ENCODE data around the gene TNS1.

TNS1 gene

DNA sequence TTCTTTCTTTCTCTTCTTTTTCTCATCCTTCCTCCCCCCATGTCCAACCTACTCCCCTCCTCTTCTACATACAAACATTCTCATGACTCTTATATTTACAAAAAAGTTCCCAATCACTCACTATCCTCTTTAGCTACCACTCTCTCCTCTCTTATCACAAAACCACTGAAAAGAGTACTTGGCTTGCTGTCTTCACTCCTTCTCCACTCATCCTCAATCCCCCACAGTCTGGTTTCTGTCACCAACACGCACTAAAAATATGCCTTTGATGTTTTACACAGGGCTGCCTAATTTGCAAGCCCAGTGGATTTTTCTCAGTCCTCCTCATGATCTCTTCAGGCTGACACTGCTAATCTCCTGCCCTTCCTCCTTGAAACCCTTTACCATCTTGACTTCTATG is 159.5 kb downstream of the TNS1 start:
- no peak for DNase-seq

DNA sequence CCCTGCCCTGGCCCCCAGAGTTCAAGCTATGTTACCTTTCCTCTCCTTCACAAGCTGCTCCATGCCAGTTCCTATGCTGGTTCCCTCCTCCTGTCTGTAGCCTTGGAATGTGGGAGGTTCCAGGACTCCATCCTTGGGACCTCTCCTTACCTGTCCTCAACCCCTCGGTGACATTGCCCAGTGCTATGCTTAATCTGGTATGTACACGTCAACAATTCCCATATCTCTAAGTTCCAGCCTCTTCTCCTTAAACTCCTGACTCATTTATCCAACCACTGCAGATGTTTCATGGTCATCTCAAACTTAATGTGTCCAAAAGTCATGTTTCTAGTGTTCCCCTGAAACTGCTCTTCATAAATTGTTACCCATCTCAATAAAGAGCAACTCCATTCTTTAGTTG is 160.8 kb downstream of the TNS1 start:
- DNase-seq, result no peak

DNA sequence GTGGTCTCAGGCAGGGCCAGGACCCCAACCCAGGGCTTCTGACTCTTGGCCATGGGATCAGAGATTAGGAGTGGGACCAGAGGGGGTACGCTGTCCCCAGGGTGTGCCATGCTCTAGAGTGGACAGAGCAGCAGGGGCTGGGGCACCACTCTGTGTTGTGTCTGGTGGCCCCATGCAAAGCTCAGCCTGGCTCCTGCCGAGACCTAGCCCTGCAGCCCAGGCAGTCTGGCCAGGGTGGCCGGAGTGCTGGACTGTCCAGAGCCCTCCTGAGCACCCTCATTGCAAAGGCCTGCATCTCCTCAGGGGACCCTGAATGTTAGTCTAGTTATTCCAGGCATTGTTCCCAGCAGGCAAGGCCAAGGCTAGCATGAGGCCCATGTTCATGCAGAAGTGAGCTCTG is 162.3 kb downstream of the TNS1 start:
- DNase-seq, result no peak

DNA sequence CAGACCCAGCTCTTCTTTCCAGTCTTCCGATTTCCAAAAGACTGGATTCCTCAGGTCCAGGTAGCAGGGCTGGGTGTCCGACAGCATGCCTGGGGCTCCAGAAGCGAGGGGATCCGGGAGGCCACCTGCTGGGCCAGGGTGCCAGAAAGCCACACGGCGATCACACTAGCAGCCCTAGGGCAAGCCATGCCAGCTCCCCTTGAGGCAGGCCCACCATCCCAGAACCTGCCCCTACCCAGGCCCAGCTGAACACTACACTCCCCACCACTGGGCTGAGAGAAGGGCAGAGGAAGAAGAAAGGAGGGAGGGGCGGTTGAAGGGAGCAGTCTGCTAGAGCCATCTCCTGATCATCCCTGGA is 163.1 kb downstream of the TNS1 start:
- no peak for DNase-seq

DNA sequence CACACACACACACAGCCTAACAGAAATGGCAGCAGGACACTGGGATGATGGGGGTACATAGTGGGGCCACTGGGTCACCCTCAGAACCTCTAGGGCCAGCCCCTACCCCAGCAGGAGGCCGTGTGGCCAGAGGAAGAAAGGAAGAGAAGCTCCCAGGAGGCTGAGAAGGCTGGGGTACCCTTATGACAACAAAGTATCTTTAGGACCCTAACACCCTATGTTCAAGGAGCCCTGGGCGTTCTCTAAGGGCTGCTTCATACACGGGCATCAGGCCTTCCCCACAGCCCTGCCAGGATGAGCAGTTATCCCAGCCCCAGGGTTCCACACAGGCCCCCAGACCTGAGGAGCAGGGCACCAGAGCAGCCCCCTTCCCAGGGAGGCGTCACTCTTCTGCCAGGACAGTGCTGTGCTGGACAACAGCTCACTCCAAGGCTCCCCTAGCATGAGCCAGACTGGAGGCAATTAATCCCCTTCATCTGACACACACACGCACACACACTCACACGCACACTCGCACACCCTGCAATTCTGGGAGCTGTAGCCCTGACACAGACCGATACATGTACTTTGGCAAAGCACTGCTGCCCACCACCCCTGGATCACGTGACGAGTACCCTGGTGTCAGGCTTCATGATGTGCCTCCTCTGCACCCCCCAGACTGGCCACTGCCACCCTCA is 163.6 kb downstream of the TNS1 start:
- no peak for DNase-seq

DNA sequence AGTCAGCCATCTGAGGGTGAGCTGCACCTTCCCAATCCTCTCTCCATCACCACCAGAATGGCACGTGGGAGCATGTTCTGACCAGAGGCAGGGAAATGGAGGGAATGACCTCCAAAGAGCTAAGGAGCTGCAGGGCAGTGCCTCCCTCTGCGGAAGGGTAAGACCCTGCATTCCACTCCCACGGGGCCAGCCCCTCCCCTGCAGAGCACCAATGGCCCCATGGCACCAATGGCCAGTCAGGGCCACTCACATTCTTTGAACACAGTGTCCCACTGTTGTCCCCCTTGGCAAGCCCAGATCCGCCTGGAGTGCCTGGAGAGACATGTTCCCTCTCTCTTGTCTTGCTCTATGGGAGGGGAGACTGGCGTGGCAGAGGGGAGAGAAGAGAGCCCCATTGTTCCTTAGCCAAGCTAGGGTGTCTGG is 164.4 kb downstream of the TNS1 start:
- DNase-seq, result no peak

DNA sequence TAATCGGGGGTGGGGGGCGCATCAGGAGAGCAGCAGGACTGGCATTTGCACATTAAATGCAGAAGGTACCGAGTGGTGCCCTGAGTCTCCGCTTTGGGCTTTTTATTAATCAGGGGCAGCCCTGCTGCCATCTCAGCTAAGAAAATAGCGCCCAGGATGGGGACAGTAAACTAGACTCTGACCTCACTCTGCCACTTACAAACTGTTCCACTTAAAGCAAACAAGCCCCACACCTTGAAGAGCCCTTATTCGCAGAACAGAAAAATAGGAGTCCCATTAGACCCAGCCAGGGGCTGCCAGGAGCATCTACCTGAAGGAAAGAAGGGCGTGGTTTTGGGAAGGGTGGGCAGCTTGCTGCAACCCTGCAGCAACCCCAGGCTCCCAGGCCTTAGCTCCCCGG is 165.3 kb downstream of the TNS1 start:
- DNase-seq, result no peak

DNA sequence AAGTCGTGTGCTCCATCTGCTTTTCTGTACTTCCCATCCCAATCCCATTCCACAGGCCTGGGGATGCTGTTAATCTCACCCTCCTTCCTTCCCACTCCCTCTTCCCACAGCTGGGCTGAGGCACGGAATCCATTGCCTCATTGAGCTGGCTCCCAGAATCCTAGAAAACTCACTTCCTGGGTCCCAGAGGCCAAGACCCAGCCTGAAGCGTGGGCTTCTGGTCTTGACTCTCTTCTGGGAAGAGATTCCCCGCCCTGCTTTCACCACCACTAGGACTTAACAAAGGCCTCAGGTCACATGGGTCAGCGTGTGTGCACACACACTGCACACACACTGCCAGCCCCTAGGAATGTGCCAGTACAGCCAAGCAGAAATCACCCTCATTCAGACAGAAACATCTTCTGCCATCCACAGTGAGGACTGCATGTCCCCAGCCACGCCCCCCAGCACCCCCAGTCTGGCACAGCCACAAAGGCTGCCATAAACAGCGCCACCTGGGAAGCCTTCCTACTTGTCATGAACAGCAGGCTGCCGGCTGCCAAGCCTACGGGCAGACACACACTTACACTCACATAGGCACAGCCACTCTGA is 165.8 kb downstream of the TNS1 start:
- no peak for DNase-seq

DNA sequence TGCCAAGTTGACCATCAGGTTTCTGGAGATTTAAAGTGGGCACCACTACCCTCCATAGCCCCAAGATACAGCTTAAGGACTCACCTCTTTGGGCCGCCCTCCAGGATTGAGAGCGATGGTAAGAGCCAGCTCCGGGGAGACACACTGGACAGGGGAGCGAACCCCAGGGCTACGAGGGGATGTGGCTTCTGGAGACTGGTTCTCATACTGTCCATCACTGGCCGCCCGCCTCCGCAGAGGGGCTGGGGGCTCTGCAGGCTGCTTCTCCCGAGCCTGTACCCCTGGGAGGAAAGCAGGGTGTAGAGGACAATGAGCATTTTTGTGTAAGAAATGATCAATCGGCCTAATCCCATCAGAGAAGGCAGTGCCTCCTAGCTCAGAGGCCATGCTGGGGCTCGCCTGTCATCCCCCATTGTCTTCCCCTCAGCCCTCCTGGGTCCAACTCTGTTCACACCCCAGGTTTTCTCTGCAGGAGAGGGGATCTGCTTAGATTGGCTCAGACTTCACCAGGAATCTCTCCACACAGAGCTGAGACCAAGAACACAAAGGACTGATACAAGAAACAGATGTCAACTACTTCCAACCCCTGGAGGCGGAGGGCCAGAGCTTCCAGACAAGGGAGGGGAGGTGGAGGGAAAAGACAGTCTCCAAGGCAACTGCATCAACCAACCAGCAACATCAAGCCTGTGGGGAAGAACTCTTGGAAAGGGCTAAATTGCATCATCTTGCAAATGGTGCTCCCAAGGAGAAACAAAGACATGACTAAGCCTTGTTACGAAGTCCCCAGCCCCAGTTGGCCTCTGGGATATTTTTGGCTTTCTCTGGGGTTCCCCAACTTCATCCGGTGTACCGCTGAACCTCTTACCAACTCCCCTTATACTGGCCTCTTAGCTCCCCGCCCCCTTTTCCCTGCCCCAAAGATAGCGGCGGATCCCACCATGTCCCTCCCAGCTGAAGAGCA is 166.6 kb downstream of the TNS1 start:
- DNase-seq, result no peak

DNA sequence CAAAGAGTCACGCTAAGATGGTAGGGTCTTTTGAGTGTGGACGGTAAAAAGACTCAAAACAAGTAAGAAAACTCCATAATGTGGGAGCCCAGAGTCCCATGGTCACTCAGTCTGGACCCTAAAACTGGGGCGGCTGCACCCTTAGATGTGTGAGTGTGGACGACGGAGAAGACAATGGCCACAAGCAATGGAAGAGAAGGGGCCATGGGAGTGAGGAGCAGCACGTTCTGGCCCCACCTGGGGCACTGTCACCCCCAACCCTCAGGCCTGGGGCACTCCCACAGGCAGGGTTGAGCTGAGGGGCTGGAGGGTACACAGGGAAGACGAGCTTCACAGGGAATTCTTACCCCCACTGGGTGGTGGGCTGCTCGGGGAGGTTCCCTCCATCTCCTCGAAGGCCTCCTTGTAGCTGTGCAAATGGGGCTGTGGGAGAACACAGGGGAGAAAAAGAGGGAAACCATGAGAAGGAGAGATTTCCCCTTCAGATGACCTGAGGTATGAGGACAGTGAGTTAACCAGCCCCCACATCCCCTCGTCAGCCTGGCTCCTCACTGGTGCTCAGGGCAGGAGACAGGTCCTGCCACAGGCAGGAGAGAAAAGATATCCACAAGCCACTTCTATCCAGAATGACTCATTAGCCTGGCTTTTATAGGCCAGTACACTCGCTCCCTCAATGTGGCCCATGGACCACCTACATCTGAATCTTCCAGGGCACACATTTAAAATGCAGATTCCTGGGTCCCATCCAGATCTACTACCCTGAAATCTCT is 167.9 kb downstream of the TNS1 start:
- DNase-seq, result no peak

DNA sequence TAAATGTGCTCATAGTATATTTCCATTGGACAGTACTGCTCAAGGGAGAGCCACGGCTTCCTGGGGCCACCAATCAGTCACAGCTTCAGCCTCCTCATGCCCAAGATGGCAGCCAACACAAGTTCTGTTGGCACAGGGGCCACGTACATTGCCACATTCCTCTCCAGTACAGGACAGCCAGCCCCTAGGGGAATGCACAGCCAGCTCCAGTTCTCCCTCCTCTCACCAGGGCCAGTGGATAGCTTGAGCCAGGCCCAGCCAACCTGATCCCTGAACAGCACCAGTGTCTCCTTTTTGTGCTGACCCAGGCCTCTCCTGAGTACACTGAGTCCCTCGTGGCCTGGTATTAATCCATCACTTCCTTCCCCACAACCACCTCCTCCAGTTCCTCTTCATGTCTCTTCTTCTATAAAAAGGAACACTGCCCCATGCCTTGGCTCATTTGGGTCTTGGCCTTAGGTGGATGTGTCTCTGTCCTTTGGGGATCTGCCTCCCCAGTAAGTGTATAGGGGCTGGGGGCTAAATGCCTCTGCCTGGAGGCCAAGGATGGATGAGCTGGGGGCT is 168.7 kb downstream of the TNS1 start:
- no peak for DNase-seq

DNA sequence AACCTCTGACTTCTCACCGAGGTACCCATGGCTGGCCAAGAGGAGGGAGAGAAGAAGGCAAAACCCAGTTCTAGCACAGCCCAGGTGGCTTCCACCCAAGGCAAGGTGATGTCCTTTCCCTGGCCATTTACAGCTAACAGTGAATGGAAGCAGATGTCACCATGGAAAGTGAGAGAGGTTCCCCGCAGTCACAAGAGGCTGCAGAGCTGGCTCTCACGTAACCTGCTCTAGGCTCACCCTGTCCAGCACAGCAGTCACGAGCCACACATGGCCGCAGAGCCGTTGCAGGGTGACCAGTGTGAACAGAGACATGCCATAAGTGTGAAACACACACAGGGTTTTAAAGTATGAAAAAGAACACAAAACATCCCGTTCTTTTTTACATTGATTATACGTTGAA is 169.4 kb downstream of the TNS1 start:
- DNase-seq, result no peak

DNA sequence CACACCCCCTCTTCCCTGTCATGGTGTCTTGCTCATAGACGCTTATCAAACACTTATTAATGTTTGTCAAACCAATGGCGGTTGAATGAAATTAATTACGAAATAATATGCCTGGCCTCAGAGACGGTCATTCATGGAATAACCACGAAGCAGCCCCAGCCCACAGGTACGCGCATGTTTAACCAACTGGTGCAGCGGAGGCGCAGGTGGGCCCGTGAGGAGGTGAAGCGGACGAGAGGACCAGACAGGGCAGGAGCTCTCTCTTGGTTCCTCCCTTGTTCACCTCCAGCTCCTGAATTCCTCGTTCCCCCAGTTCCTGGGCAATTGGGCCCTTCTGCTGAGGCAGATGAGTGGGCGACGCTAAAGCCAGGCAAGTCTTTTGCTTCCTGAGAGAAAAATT is 169.8 kb downstream of the TNS1 start:
- no peak for DNase-seq

DNA sequence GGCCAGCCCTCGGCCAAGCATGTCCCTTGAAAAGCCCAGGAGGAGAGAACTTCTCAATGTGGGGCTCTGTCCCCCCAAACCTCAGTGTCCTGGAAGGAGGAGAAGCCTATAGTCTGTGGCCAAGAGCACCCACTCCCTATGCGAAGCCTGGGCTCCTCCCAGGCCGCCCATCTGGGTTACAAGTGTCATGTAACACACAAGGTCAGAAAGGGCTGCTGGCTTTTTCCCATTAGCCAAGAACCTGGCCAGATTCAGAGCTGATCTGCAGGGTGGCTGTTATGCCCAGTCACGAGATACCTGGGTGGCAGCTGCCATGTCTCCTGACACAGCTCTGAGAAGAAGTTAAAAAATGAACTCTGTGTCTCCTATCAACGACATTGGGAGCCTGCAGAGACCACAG is 170.7 kb downstream of the TNS1 start:
- no peak for DNase-seq

DNA sequence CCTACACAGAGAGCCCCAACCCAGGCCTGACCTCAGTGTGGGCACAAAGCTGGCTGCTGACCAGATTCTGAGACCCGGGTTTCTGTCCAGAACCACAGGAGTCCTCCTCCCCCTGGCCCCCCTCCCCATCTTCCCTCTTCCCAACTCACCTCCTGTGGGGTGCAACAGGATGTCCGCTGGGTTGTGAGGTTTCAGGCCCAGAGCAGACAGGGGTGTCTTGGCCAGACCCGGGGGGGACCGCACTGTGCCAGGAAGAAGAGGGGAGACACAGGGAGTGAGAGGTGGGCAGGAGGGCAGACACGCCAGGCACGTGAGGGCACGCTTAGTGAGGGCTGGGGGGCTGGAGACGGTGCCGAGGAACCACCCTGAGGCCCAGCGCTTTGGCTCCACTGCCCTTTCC is 171.5 kb downstream of the TNS1 start:
- DNase-seq, result no peak

DNA sequence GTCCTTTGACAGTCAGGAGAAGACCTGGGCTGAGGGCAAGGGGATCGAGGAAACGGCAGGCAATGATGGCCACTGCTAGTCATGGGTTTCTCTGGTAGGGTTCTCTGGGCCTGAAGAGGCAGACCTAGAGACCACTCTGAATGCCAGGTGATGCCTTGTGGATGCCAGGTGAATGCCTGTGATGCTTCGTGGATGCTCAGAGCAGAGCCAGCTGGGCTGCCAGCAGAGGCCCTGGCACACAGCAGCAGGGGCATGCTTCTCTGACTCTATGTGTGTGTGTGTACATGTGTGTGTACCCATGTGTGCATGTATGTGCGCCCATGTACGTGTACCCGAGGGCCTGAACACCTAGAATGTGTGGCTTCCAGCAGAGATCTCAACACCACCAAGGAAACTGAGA is 172.0 kb downstream of the TNS1 start:
- DNase-seq, result no peak

DNA sequence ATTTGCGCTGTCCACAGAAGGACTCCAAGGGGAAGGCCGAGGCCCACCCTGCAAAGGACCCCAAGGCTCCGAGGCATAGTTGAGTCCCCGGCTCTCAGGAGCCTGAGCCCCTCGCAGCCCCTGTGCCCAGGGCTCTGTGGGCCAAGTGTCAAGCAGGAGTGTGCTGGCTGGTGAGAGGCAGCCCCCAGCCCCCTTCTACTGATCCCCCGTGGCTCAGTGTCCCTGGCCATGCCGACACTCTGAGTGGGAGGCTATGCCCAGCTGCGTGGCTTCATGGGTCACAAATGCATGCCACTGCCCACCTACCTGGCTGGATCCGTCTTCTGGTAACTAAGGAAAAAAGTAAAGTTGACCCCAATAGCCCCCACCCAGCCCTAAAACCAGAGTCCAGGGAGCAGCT is 172.7 kb downstream of the TNS1 start:
- DNase-seq, result no peak

DNA sequence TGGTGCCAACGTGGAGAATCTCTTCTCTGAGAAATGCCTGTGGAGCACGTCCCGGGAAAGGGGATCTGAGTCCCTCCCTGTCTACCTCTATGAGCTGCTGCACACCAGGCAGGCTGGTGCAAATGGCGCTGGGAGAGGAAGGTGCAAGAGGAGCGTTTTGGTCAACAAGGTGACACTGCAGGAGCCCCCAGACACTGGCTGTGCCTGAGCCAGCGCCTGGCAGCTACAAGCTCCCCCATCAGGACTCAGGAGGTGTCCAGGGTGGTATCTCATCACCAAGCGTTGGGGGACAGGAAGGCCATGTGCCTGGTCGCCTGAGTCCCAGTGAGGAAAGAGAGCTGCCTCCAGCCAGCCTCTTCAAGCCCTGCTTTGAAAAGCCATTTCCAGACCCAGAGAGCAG is 173.4 kb downstream of the TNS1 start:
- no peak for DNase-seq

DNA sequence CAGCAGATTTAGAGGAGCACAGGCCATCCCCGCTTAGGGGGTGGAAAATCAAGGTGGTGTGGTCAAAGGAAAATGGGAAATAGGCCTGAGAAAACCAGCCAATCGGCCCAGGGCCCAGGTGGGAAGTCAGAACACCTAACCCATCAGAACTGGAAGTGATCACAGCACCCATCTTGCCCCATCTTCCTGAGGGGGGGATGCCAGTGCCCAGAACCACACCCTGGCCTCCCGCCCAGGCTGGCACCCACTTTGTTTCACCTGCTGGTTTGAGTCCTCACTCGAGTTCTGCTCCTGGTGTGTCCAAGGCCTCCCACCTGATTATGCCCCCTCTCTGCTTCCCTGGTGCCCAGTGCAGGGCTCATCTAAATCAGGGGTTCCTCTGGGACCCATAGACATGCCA is 174.5 kb downstream of the TNS1 start:
- no peak for DNase-seq

DNA sequence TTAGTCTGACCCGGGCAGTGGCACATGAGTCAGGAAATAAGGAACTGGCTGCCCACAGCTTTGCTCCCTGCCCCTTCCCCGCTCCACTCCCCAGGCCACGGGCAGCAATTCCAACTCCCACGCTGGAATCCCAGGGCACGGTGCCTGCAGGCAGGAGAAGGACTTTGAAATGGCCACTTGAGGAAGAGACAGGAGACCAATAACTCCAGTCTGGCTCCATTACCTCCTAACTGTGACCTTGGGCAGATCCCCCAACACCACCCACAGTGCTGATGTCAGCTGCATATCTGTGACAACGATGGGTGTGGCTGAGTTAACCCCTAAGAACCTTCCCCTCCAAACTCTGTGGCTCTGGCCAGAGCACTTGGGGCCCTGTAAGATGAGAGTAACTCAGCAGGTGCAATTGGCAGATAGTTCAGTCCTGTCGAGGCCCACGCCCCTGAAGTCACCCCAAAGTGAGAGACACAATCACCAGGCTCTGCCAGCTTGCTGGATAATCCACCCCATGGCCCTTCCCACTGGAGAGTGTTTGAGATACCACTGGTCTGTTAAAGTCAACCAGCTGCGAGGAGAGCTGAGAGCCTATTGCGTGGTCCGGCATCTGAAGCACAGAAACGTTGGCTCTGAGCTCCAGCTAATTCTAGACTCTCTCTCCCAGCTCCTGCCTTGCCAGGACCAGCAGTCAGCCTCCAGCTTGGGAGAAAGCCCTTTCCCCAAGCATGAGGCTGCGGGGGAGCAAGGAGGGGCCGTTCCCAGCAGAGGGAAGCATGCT is 175.2 kb downstream of the TNS1 start:
- no peak for DNase-seq

DNA sequence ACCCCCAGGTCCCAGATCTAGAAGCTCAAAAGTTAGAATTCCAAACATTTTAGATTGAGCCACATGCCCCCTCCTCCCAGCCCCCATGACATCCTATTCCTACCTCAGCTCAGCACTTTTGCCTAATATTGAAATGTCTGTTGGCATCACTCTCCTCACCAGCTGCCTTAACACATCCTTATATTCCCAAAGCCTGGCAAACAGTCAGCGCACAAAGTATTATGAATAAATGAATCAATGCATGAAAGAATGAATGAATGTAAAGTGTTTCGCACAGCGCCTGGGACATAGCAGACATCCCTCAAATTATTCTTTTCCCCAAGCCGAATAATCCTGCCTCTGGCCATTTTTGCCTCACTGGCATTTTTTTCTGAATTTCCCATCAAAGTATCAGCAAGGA is 175.8 kb downstream of the TNS1 start:
- DNase-seq, result no peak

DNA sequence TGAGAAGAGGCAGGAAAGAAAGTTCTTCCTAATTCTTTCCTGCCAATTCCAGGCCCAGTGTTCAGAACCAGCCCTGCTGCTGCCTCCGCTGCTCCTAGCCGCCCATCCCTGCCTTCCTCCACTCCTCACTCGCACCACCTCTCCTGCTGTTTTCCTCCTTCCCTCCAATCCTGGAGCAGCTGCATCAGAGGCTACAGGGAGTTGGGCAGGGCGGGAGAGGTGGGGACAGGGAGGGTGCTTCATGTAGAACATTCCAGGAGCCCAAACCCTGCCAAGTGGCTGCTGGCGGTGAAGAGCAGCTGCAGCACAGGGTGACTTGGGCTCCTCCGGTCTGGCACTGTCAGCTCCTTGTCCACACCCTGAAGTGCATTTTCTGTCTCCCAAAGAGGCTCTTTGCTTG is 176.3 kb downstream of the TNS1 start:
- no peak for DNase-seq
